GM12892 (cell line): ENCODE measurements around the gene MATN1.

Experiments used
- DNase-seq: peaks from one replicate; pipeline ENCODE4 v3.0.0; 2011; ENCODE audit not compliant: insufficient read length
- FAIRE-seq: peaks from 2 replicates; lab custom pipeline; 2011; peaks lifted over from hg19 to GRCh38; lab: Jason Lieb, UNC
- POLR2A ChIP-seq: IDR thresholded peaks from 2 replicates; pipeline ENCODE4 v1.6.1; 2011; ENCODE audit warnings: low read depth, low read length, control low read depth
- POLR2AphosphoS5 ChIP-seq: IDR thresholded peaks from 2 replicates; pipeline ENCODE4 v1.6.1; 2011; ENCODE audit warnings: low read depth, low read length, control low read depth
- TAF1 ChIP-seq: IDR thresholded peaks from 2 replicates; pipeline ENCODE4 v1.6.1; 2011; ENCODE audit warnings: low read depth, mild to moderate bottlenecking, control low read depth, low read length, borderline replicate concordance

The MATN1 gene

DNA sequence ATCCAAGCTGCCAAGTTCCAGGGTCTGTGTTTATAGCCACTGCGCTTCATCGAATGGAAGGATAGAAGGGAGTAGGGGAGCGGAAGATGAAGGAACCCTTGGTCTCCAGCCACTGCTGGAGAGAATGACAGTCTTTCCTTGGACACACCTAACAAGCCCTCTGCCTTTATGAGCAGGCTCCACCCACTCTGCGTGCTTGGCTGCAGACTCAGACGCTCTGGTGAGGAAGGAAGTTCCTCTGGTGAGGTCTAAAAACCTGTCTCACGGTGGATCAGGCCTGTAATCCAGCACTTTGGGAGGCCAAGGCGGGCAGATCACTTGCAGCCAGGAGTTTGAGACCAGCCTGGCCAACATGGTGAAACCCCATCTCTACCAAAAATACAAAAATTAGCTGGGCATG is 55.4 kb downstream of the MATN1 start:
- DNase-seq (no peak), FAIRE-seq (peak; percentile 65)
- TF ChIP-seq TAF1: no peak
- TF ChIP-seq POLR2AphosphoS5: no peak
- no peak for TF ChIP-seq POLR2A

- TF ChIP-seq POLR2A: no peak
- no peak for TF ChIP-seq TAF1
- TF ChIP-seq POLR2AphosphoS5: no peak
- FAIRE-seq: no peak
- no peak for DNase-seq
These were observed 56.6 kb downstream of the MATN1 start for GRCh38 chr1:30666756-30667273.

DNA sequence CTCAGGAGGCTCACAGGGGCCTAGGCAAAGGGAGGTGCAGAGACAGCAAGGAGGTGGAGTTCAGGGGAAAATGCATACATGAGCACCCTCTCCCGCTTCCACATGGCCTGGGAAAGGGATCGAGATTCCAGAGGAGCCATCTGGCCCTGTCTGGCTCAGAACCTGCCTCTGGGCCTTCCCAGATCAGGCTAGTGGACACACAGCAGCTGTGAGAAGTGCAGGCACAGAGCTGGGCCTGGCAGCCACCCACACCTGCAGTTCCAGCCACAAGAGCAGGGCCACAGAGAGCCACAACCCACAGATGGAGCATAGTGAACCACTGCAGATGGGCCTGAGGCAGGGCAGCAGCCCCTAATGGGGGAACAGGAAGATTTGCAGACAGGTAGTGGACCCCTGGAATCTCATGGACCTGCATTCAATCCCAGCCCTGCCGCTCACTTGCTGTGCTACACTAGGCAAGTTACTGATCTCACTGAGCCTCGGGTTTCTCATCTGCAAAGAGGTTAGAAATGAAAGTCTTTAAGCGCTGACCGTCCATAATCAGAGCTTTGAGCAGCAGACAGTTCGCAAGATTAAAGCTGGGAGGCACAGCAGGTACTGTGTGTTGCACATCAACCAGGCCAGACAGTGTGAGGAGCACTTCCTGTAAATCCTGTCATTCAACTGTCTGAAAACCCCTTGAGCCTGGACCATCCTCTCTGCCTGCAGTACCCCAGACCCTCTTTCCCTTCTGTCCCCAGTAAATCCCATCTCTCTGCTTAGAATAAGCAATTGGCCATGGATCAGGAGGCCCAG is 58.0 kb downstream of the MATN1 start:
- no peak for DNase-seq
- TF ChIP-seq TAF1 (no peak), POLR2AphosphoS5 (no peak), POLR2A (no peak)
- no peak for FAIRE-seq

GRCh38 chr1:30664103-30664755 is 59.2 kb downstream of the MATN1 start:
- DNase-seq (no peak), FAIRE-seq (no peak)
- TF ChIP-seq POLR2AphosphoS5 (no peak), POLR2A (no peak), TAF1 (no peak)

DNA sequence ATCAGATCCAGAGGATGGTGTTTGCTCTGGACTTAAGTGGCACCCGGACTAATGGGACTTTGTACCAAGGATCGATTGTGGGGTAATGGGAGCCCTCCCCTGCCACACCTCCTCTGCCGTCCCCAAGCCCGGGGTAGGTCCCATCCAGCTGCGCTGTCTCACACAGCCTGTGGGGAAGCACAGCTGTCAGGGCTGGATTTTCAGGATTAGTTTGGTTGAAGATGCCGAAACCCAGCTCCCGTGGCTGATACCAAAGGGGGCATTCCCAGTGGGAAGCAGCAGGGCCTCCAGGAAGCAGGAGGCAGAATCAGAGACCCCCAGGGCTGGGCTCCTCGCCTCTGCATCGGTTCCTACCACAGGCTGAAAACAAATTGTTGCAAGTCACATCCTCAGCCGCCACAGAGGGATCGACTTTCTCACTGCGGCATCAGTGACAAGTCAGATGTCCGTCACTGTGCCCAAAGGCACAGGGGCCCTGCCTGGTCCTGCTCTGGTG is 59.7 kb downstream of the MATN1 start:
- DNase-seq (no peak), FAIRE-seq (no peak)
- TF ChIP-seq POLR2AphosphoS5 (no peak), TAF1 (no peak), POLR2A (no peak)

GRCh38 chr1:30662291-30662840 is 61.0 kb downstream of the MATN1 start:
- TF ChIP-seq POLR2AphosphoS5 (no peak), TAF1 (no peak), POLR2A (no peak)
- no peak for FAIRE-seq

GRCh38 chr1:30661311-30661710 is 62.1 kb downstream of the MATN1 start:
- TF ChIP-seq TAF1: no peak
- TF ChIP-seq POLR2A: no peak
- TF ChIP-seq POLR2AphosphoS5: no peak
- FAIRE-seq (no peak), DNase-seq (no peak)

More at GRCh38 chr1:30662291-30662840, 61.0 kb downstream of the MATN1 start:
- DNase-seq: no peak
